IPS DF 6.9 (cell line): ENCODE results near the gene KCNIP2.

Experiments
- DNase-seq: peaks from one replicate; pipeline ENCODE4 v3.0.0-alpha.2; 2013; ENCODE audit warnings: low read depth, low spot score
- H3K27ac ChIP-seq: one replicate; pipeline ENCODE4 v1.5.1; 2013; ENCODE audit warnings: low read length, control low read depth
- H3K27me3 ChIP-seq: 2 replicates; pipeline ENCODE4 v1.6.1; 2013; ENCODE audit warnings: mild to moderate bottlenecking, low read length; ENCODE audit not compliant: control insufficient read depth, insufficient read depth
- H3K36me3 ChIP-seq: 2 replicates; pipeline ENCODE4 v1.6.1; 2013; ENCODE audit warnings: low read length; ENCODE audit not compliant: control insufficient read depth, insufficient read depth
- H3K4me1 ChIP-seq: 2 replicates; pipeline ENCODE4 v1.6.1; 2013; ENCODE audit warnings: low read length; ENCODE audit not compliant: control insufficient read depth, insufficient read depth
- H3K4me3 ChIP-seq: 2 replicates; pipeline ENCODE4 v1.5.1; 2013; ENCODE audit warnings: mild to moderate bottlenecking, low read length
- H3K9me3 ChIP-seq: 2 replicates; pipeline ENCODE4 v1.6.1; 2013; ENCODE audit warnings: low read length, inconsistent platforms; ENCODE audit not compliant: control insufficient read depth, insufficient read depth
- WGBS: extraction: QIAGEN DNeasy Blood & Tissue Kit; methylation state at CpG from one replicate; pipeline ENCODE4 v1.1.7; 2013; ENCODE audit warnings: mixed read lengths, missing lambda C conversion rate; ENCODE audit not compliant: insufficient read length, insufficient coverage; 5-methylcytosine and 5-hydroxymethylcytosine counted together

The KCNIP2 gene

GRCh38 chr10:101827919-101828600 lies 15.5 kb downstream of the KCNIP2 start:
- WGBS, result no CpG with 5 or more reads among the region's 10 CpGs
- H3K27ac ChIP-seq, result no peak overlapping the region
- no peaks in the 10 kb centered on the region for H3K9me3 ChIP-seq
- H3K4me1 ChIP-seq, result peaks cover 2% of the 10 kb centered on the region; the same call in 1 of the 2 replicates
- no peak overlapping the region for H3K4me3 ChIP-seq
- H3K36me3 ChIP-seq, result no peaks in the 10 kb centered on the region
- H3K27me3 ChIP-seq, result no peaks in the 10 kb centered on the region
- no peak for DNase-seq

GRCh38 chr10:101826852-101827434 lies 16.7 kb downstream of the KCNIP2 start:
- Histone ChIP-seq H3K27ac (no peak overlapping the region), H3K4me1 (peaks cover 2% of the 10 kb centered on the region; the same call in 1 of the 2 replicates), H3K9me3 (no peaks in the 10 kb centered on the region), H3K27me3 (no peaks in the 10 kb centered on the region), H3K36me3 (no peaks in the 10 kb centered on the region), H3K4me3 (no peak overlapping the region)
- no CpG with 5 or more reads among the region's 5 CpGs for WGBS
- no peak for DNase-seq

GRCh38 chr10:101824736-101825135 lies 18.9 kb downstream of the KCNIP2 start:
- Histone ChIP-seq H3K27me3 (no peaks in the 10 kb centered on the region), H3K4me1 (no peaks in the 10 kb centered on the region; the same call in 1 of the 2 replicates), H3K36me3 (no peaks in the 10 kb centered on the region), H3K9me3 (no peaks in the 10 kb centered on the region), H3K4me3 (no peak overlapping the region), H3K27ac (no peak overlapping the region)
- DNase-seq, result no peak
- WGBS, result no CpG with 5 or more reads among the region's 2 CpGs

- Histone ChIP-seq H3K27me3 (no peaks in the 10 kb centered on the region), H3K4me3 (peak overlapping the region; percentile 45; the same call in 1 of the 2 replicates), H3K36me3 (no peaks in the 10 kb centered on the region), H3K9me3 (no peaks in the 10 kb centered on the region), H3K4me1 (no peaks in the 10 kb centered on the region; the same call in 1 of the 2 replicates), H3K27ac (no peak overlapping the region)
- WGBS, result no CpG with 5 or more reads among the region's 14 CpGs
- DNase-seq, result no peak
These were observed 24.5 kb downstream of the KCNIP2 start for GRCh38 chr10:101818872-101819633.

GRCh38 chr10:101818119-101818871 lies 25.3 kb downstream of the KCNIP2 start, which contains the start of gene OGA:
OGA (minus strand) TSS chr10:101818444; CDS start chr10:101818022, 422 bp downstream.
- Histone ChIP-seq H3K36me3 (no peaks in the 10 kb centered on the region), H3K27ac (no peak within 1 kb of the TSS), H3K27me3 (no peaks in the 10 kb centered on the region), H3K9me3 (no peaks in the 10 kb centered on the region), H3K4me3 (peak within 1 kb of the TSS; percentile 77), H3K4me1 (no peaks in the 10 kb centered on the region; the same call in 1 of the 2 replicates)
- no CpG with 5 or more reads among the region's 47 CpGs for WGBS
- peak; percentile 96 for DNase-seq

GRCh38 chr10:101817337-101818118 lies 26.1 kb downstream of the KCNIP2 start:
- no CpG with 5 or more reads among the region's 44 CpGs for WGBS
- H3K4me1 ChIP-seq, result no peaks in the 10 kb centered on the region; the same call in 1 of the 2 replicates
- H3K36me3 ChIP-seq, result peaks cover 2% of the 10 kb centered on the region; the same call in 1 of the 2 replicates
- no peak for DNase-seq
- H3K27me3 ChIP-seq, result no peaks in the 10 kb centered on the region
- no peak overlapping the region for H3K27ac ChIP-seq
- peak overlapping the region; percentile 77 for H3K4me3 ChIP-seq
- H3K9me3 ChIP-seq, result no peaks in the 10 kb centered on the region

- H3K4me1 ChIP-seq, result no peaks in the 10 kb centered on the region; the same call in 1 of the 2 replicates
- H3K9me3 ChIP-seq, result no peaks in the 10 kb centered on the region
- H3K4me3 ChIP-seq, result peak overlapping the region; percentile 77; the same call in 1 of the 2 replicates
- H3K36me3 ChIP-seq, result peaks cover 5% of the 10 kb centered on the region; the same call in 1 of the 2 replicates
- H3K27me3 ChIP-seq, result no peaks in the 10 kb centered on the region
- no peak for DNase-seq
- H3K27ac ChIP-seq, result no peak overlapping the region
- no CpG with 5 or more reads among the region's 14 CpGs for WGBS
These were observed 26.7 kb downstream of the KCNIP2 start for GRCh38 chr10:101816913-101817336.

GRCh38 chr10:101816376-101816775 lies 27.2 kb downstream of the KCNIP2 start:
- H3K4me1 ChIP-seq, result no peaks in the 10 kb centered on the region; the same call in 1 of the 2 replicates
- no CpG with 5 or more reads among the region's 5 CpGs for WGBS
- H3K9me3 ChIP-seq, result no peaks in the 10 kb centered on the region

GRCh38 chr10:101814466-101815071 lies 29.0 kb downstream of the KCNIP2 start:
- Histone ChIP-seq H3K4me3 (no peak overlapping the region), H3K4me1 (no peaks in the 10 kb centered on the region; the same call in 1 of the 2 replicates), H3K27me3 (no peaks in the 10 kb centered on the region), H3K27ac (no peak overlapping the region), H3K36me3 (peaks cover 5% of the 10 kb centered on the region; the same call in 1 of the 2 replicates), H3K9me3 (no peaks in the 10 kb centered on the region)
- DNase-seq, result no peak
- WGBS, result no CpG with 5 or more reads among the region's 8 CpGs

More at GRCh38 chr10:101816376-101816775, 27.2 kb downstream of the KCNIP2 start:
- H3K4me3 ChIP-seq, result peak overlapping the region; percentile 77; the same call in 1 of the 2 replicates
- no peak overlapping the region for H3K27ac ChIP-seq
- no peaks in the 10 kb centered on the region for H3K27me3 ChIP-seq
- H3K36me3 ChIP-seq, result peaks cover 5% of the 10 kb centered on the region; the same call in 1 of the 2 replicates
- DNase-seq, result no peak
